Measurements from ENCODE around the gene ABHD17A. TPM values are rescaled to one million over a fixed set of nuclear protein-coding genes. Genes with fewer than 3 reads are reported as not detected.

The ABHD17A gene
- total and polyA plus RNA-seq, 9 of the 15 experiments (the other 6 are each of a cell fraction or from before 2014, with no cell fraction given) = 0.04 to 135 (median 21.8) TPM; not detected in 1

DNA sequence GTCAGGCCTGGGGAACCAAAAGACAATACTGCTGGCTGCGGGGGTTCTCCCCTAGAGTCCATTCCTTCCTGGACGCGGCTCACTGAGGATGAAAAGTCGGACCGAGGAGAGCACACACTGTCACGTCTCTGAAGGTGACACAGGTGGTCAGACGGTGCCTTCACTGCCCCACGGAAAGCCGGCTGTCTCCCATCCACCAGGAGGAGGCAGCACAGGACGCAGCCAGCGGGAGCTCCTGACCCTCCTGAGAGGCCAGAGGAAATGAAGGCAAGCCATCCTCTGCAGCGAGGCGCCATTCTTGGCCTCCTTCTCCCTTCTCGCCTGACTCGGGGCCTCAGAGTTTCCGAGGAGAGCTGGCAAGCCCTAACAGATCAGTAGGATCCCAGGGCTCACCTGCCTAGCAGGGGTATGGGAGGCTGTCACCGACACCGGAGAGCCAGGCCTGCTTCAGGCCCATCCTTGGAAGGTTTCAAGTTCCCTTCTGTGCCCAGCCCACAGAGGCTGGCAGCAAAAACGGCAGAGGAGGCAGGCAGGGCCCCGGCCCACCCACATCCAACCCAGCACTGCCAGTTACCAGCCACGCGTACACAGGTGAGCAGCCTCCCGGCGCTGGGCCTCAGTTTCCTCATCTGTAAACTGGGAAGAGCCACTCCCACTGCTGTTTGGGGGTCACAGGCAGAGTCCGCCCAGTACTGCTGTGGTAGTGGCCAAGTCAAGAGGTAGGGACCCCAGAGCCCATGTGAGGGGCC, 41.5 kb downstream of the ABHD17A start (continued):
- TF ChIP-seq, protein P1, sequence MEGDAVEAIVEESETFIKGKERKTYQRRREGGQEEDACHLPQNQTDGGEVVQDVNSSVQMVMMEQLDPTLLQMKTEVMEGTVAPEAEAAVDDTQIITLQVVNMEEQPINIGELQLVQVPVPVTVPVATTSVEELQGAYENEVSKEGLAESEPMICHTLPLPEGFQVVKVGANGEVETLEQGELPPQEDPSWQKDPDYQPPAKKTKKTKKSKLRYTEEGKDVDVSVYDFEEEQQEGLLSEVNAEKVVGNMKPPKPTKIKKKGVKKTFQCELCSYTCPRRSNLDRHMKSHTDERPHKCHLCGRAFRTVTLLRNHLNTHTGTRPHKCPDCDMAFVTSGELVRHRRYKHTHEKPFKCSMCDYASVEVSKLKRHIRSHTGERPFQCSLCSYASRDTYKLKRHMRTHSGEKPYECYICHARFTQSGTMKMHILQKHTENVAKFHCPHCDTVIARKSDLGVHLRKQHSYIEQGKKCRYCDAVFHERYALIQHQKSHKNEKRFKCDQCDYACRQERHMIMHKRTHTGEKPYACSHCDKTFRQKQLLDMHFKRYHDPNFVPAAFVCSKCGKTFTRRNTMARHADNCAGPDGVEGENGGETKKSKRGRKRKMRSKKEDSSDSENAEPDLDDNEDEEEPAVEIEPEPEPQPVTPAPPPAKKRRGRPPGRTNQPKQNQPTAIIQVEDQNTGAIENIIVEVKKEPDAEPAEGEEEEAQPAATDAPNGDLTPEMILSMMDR (IDR thresholded peaks at IDR 0.05 in 2 of 3, conservative IDR thresholded peaks at IDR 0.05 in 1 of 3; ENCODE audit: insufficient read depth in 2 of 3, low read depth in 1 of 3, low read length in 3 of 3) = peak; percentile 26 to 42 (median 33); a peak in 5 of 6 replicates
- TF ChIP-seq TAF7 (tag; IDR thresholded peaks at IDR 0.05) (no peak), ZFPM2 (CRISPR knock-in tag; IDR thresholded peaks at IDR 0.05) (no peak), MTA3 (IDR thresholded peaks at IDR 0.05; ENCODE audit: borderline replicate concordance) (no peak), MYBL2 (IDR thresholded peaks at IDR 0.05; ENCODE audit: low read depth) (no peak), MYBL2 (CRISPR knock-in tag; IDR thresholded peaks at IDR 0.05; ENCODE audit: borderline replicate concordance) (no peak), CBX8 (IDR thresholded peaks at IDR 0.05; ENCODE audit: borderline replicate concordance, extremely low read depth, low read depth, low read length, poor library complexity, severe bottlenecking) (no peak), IRF2 (CRISPR knock-in tag; IDR thresholded peaks at IDR 0.05) (no peak), ZNF133 (CRISPR knock-in tag; IDR thresholded peaks at IDR 0.05) (no peak), NFIC (IDR thresholded peaks at IDR 0.05) (no peak), NR4A1 (CRISPR knock-in tag; IDR thresholded peaks at IDR 0.05) (no peak), NR4A1 (tag; IDR thresholded peaks at IDR 0.05) (no peak), ETV5 (CRISPR knock-in tag; IDR thresholded peaks at IDR 0.05; ENCODE audit: low read depth) (no peak), HOXB6 (CRISPR knock-in tag; IDR thresholded peaks at IDR 0.05; ENCODE audit: borderline replicate concordance) (no peak), POLR2AphosphoS2 (IDR thresholded peaks at IDR 0.05; ENCODE audit: low read length) (no peak), GATAD2B (IDR thresholded peaks at IDR 0.05; ENCODE audit: borderline replicate concordance) (no peak)
- TF ChIP-seq, protein P2, sequence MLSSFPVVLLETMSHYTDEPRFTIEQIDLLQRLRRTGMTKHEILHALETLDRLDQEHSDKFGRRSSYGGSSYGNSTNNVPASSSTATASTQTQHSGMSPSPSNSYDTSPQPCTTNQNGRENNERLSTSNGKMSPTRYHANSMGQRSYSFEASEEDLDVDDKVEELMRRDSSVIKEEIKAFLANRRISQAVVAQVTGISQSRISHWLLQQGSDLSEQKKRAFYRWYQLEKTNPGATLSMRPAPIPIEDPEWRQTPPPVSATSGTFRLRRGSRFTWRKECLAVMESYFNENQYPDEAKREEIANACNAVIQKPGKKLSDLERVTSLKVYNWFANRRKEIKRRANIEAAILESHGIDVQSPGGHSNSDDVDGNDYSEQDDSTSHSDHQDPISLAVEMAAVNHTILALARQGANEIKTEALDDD (IDR thresholded peaks at IDR 0.05) = no peak
- TF ChIP-seq, protein P3, sequence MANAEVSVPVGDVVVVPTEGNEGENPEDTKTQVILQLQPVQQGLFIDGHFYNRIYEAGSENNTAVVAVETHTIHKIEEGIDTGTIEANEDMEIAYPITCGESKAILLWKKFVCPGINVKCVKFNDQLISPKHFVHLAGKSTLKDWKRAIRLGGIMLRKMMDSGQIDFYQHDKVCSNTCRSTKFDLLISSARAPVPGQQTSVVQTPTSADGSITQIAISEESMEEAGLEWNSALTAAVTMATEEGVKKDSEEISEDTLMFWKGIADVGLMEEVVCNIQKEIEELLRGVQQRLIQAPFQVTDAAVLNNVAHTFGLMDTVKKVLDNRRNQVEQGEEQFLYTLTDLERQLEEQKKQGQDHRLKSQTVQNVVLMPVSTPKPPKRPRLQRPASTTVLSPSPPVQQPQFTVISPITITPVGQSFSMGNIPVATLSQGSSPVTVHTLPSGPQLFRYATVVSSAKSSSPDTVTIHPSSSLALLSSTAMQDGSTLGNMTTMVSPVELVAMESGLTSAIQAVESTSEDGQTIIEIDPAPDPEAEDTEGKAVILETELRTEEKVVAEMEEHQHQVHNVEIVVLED (CRISPR knock-in tag; IDR thresholded peaks at IDR 0.05) = no peak
- TF ChIP-seq, protein P4, sequence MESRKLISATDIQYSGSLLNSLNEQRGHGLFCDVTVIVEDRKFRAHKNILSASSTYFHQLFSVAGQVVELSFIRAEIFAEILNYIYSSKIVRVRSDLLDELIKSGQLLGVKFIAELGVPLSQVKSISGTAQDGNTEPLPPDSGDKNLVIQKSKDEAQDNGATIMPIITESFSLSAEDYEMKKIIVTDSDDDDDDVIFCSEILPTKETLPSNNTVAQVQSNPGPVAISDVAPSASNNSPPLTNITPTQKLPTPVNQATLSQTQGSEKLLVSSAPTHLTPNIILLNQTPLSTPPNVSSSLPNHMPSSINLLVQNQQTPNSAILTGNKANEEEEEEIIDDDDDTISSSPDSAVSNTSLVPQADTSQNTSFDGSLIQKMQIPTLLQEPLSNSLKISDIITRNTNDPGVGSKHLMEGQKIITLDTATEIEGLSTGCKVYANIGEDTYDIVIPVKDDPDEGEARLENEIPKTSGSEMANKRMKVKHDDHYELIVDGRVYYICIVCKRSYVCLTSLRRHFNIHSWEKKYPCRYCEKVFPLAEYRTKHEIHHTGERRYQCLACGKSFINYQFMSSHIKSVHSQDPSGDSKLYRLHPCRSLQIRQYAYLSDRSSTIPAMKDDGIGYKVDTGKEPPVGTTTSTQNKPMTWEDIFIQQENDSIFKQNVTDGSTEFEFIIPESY (CRISPR knock-in tag; IDR thresholded peaks at IDR 0.05) = peak; percentile 95

Data from K562 (cell line).